B cell (primary cell): ENCODE data around the gene NPHP4. TPM values are rescaled to one million over a fixed set of nuclear protein-coding genes. Genes with fewer than 3 reads are reported as not detected.

Source experiments
- ATAC-seq: fragments of 200-7000 bp; cut with Tn5 transposase; one replicate; pipeline ENCODE4 v1.10.0; 2021; ENCODE audit warnings: low read depth, mild to moderate bottlenecking, moderate number of reproducible peaks, moderate library complexity
- CTCF ChIA-PET: fragments of 350-600 bp; sonication (Branson Sonifier 250); formaldehyde crosslinking; loops from one replicate; lab custom pipeline; 2021; ENCODE audit warnings: antibody characterized with exemption, inconsistent platforms; lab: Charles Lee
- POLR2A ChIA-PET: fragments of 350-600 bp; sonication (Branson Sonifier 250); formaldehyde crosslinking; loops from one replicate; lab custom pipeline; 2021; ENCODE audit warnings: antibody characterized with exemption; lab: Charles Lee
- DNase-seq: peaks from one replicate; pipeline ENCODE4 v3.0.0; 2013
- H2AFZ ChIP-seq: 2 replicates; pipeline ENCODE4 v1.6.1; 2012; ENCODE audit warnings: mild to moderate bottlenecking, low read depth, low read length; ENCODE audit not compliant: insufficient read depth, poor library complexity, severe bottlenecking
- H3K27ac ChIP-seq, 2 donors: 1 replicate in 1 of 2; 2 replicates in 1 of 2; pipeline ENCODE4 v1.5.1; 2012 to 2013; ENCODE audit warnings: low read length in 2 of 2, mild to moderate bottlenecking in 2 of 2, moderate library complexity in 1 of 2
- H3K27me3 ChIP-seq, 4 experiments: fragments of 200-600 bp in 1 of 4; sonication (generic) in 1 of 4; replicated peaks in 1 of 4; 1 replicate in 2 of 4; 2 replicates in 2 of 4; pipeline versions ENCODE4 v1.6.1 to v1.7.0; 2013 to 2016; ENCODE audit warnings: low read length in 3 of 4, mild to moderate bottlenecking in 2 of 4, mixed read lengths in 1 of 4, moderate library complexity in 1 of 4; ENCODE audit not compliant: insufficient read depth in 4 of 4, control insufficient read depth in 3 of 4; ENCODE audit errors: control extremely low read depth in 1 of 4
- H3K36me3 ChIP-seq, 2 experiments: replicated peaks in 1 of 2; 1 replicate in 1 of 2; 2 replicates in 1 of 2; pipeline versions ENCODE4 v1.6.1 to v1.7.1; 2013; ENCODE audit warnings: low read length in 1 of 2; ENCODE audit not compliant: insufficient read depth in 2 of 2, control insufficient read depth in 1 of 2; ENCODE audit errors: control extremely low read depth in 1 of 2, extremely low read depth in 1 of 2
- H3K4me1 ChIP-seq, 2 donors: fragments of 200-600 bp in 1 of 2; sonication (generic) in 1 of 2; 1 replicate in 1 of 2; 2 replicates in 1 of 2; pipeline versions ENCODE4 v1.5.1 to v1.6.1; 2013 to 2017; ENCODE audit warnings: low read length in 2 of 2; ENCODE audit not compliant: control insufficient read depth in 2 of 2, insufficient read depth in 2 of 2
- H3K4me2 ChIP-seq: replicated peaks from 2 replicates; pipeline ENCODE3; 2012; ENCODE audit warnings: mild to moderate bottlenecking, low read depth, low read length; ENCODE audit not compliant: poor library complexity, severe bottlenecking
- H3K4me3 ChIP-seq, 5 experiments: fragments of 200-600 bp in 1 of 5; sonication (generic) in 1 of 5; 1 replicate in 3 of 5; 2 replicates in 2 of 5; pipeline versions ENCODE4 v1.5.1 to v1.7.0; 2011 to 2016; ENCODE audit warnings: low read length in 4 of 5, mild to moderate bottlenecking in 4 of 5, low read depth in 2 of 5, control low read depth in 1 of 5, moderate library complexity in 1 of 5; ENCODE audit not compliant: insufficient read depth in 1 of 5; ENCODE audit errors: control extremely low read depth in 1 of 5, extremely low read depth in 1 of 5
- H3K79me2 ChIP-seq: fragments of 200-600 bp; sonication (generic); one replicate; pipeline ENCODE4 v1.6.0; 2016; ENCODE audit warnings: low read length; ENCODE audit not compliant: control insufficient read depth, insufficient read depth
- H3K9ac ChIP-seq: fragments of 200-600 bp; sonication (generic); 2 replicates; pipeline ENCODE4 v1.6.1; 2017; ENCODE audit warnings: mild to moderate bottlenecking, low read length, moderate library complexity
- H3K9me3 ChIP-seq, 3 donors: one replicate each; pipeline versions ENCODE4 v1.6.1 to v1.7.1; 2013; ENCODE audit warnings: low read length in 2 of 3; ENCODE audit not compliant: control insufficient read depth in 2 of 3, insufficient read depth in 1 of 3; ENCODE audit errors: control extremely low read depth in 1 of 3
- H4K20me1 ChIP-seq: 2 replicates; pipeline ENCODE4 v1.6.0; 2012; ENCODE audit warnings: mild to moderate bottlenecking, low read length; ENCODE audit not compliant: insufficient read depth, control insufficient read depth, poor library complexity, severe bottlenecking
- H3K27ac Mint-ChIP-seq: one replicate; pipeline ENCODE4 v1.8.0; 2021; ENCODE audit warnings: mixed read lengths
- H3K27me3 Mint-ChIP-seq: one replicate; pipeline ENCODE4 v1.8.0; 2021; ENCODE audit warnings: mixed read lengths
- H3K4me1 Mint-ChIP-seq: one replicate; pipeline ENCODE4 v1.8.0; 2021; ENCODE audit warnings: mixed read lengths
- H3K4me3 Mint-ChIP-seq: one replicate; pipeline ENCODE4 v1.8.0; 2021; ENCODE audit warnings: mixed read lengths
- H3K9me3 Mint-ChIP-seq: one replicate; pipeline ENCODE4 v1.8.0; 2022; ENCODE audit warnings: mixed read lengths; ENCODE audit not compliant: insufficient read depth
- CTCF ChIP-seq: fragments of 200-600 bp; IDR thresholded peaks from one replicate; pipeline ENCODE4 v1.8.0; 2022; ENCODE audit warnings: antibody characterized with exemption, mild to moderate bottlenecking
- EZH2 ChIP-seq: IDR thresholded peaks from 2 replicates; pipeline ENCODE4 v1.6.1; 2012; ENCODE audit warnings: borderline replicate concordance, low read depth, mild to moderate bottlenecking, moderate library complexity, low read length; ENCODE audit not compliant: insufficient read depth, poor library complexity, severe bottlenecking
- WGBS: methylation state at CpG from one replicate; pipeline ENCODE4 v1.1.5; 2013; ENCODE audit warnings: missing lambda C conversion rate; ENCODE audit not compliant: insufficient coverage; 5-methylcytosine and 5-hydroxymethylcytosine counted together
- intact Hi-C: fragments of 100-400 bp; cut with micrococcal nuclease; formaldehyde crosslinking; loops from one replicate; pipeline ENCODE4 v1.10.0; 2022
- polyA plus RNA-seq: library from polyadenylated mRNA; depleted of rRNA; stranded (reverse); fragments of >200 nt; gene quantifications from 2 replicates; pipeline ENCODE4 v1.2.3, GENCODE V29; 2012
- total RNA-seq, 2 donors: library from RNA; stranded (reverse); fragments of 120-200 nt in 1 of 2; gene quantifications; 1 replicate in 1 of 2; 2 replicates in 1 of 2; pipeline versions ENCODE4 v1.2.3 to v1.2.4, GENCODE V29; 2013 to 2022

The NPHP4 gene
- total and polyA plus RNA-seq, 2 donors (not counting 1 experiment from before 2014, with no cell fraction given): 6.5 to 14.8 TPM

DNA sequence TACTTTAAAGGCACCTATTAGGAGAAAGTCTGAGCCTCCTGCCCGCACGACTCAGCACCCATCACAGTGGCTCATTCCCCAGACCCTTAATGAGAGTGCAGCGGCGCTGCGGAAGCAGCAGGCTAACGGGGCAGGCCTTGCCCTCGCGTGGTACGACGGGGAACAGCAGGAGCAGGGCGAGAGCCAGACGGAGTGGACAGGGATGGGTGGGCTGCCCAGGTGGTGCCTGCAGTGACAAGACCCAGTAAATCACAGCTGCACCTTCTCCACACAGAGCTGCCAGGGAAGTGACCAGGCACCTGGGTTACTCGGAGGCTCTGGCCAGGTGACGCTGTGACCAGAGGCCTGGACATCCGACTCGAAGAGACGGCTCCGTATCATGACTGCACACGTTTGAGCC lies 131.9 kb downstream of the NPHP4 start:
- DNase-seq: no peak
- no peak overlapping the region for H3K27ac Mint-ChIP-seq
- no peaks in the 10 kb centered on the region for H3K4me1 Mint-ChIP-seq
- Histone ChIP-seq H3K9me3 (no peaks in the 10 kb centered on the region), H3K4me1 (no peaks in the 10 kb centered on the region), H4K20me1 (no peaks in the 10 kb centered on the region), H3K36me3 (no peaks in the 10 kb centered on the region), H2AFZ (no peak overlapping the region), H3K79me2 (no peaks in the 10 kb centered on the region), H3K9ac (no peak overlapping the region), H3K27me3 (no peaks in the 10 kb centered on the region), H3K4me2 (no peak overlapping the region), H3K27ac (no peak overlapping the region), H3K4me3 (no peak overlapping the region)
- ATAC-seq: no peak
- no peaks in the 10 kb centered on the region for H3K9me3 Mint-ChIP-seq
- H3K27me3 Mint-ChIP-seq: no peaks in the 10 kb centered on the region
- ChIA-PET CTCF (no interaction called here), POLR2A (no interaction called here)
- TF ChIP-seq EZH2: no peak
- TF ChIP-seq CTCF: no peak
- no peak overlapping the region for H3K4me3 Mint-ChIP-seq
- intact Hi-C loops: no loop called here
- 98% methylated on average over 15 of the region's 19 CpGs for WGBS

DNA sequence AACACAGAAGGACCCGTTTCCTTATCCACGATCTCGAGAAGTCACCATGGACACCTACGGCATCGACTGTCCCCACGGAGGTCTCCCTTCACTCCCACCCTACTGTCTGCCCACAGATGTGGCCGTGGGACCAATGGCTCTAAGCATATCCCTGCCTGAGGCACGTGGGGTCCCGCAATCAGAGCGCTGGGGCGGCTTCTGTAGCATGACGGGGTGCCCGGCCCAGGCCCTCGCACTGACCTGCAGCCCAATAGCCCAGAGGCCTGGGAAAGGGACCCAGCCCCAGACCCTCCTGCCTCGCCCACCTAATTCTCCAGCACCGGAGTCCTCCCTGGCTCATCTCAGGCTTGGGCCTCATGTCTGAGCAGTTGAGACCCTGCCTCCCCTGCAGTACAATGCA lies 132.5 kb downstream of the NPHP4 start:
- Mint-ChIP-seq H3K27ac (no peak overlapping the region), H3K27me3 (no peaks in the 10 kb centered on the region), H3K4me1 (no peaks in the 10 kb centered on the region), H3K9me3 (no peaks in the 10 kb centered on the region), H3K4me3 (no peak overlapping the region)
- intact Hi-C loops: no loop called here
- Histone ChIP-seq H3K36me3 (no peaks in the 10 kb centered on the region), H3K9ac (no peak overlapping the region), H4K20me1 (no peaks in the 10 kb centered on the region), H3K27me3 (no peaks in the 10 kb centered on the region), H3K27ac (no peak overlapping the region), H3K4me1 (no peaks in the 10 kb centered on the region), H2AFZ (no peak overlapping the region), H3K79me2 (no peaks in the 10 kb centered on the region), H3K9me3 (no peaks in the 10 kb centered on the region), H3K4me2 (no peak overlapping the region), H3K4me3 (no peak overlapping the region)
- DNase-seq (no peak), ATAC-seq (no peak)
- TF ChIP-seq CTCF (no peak), EZH2 (no peak)
- CTCF ChIA-PET: no interaction called here
- POLR2A ChIA-PET: no interaction called here
- 99% methylated on average over 15 of the region's 16 CpGs for WGBS
